ENCODE results near the gene FRMD5.
A peak's percentile ranks its signal among the peaks of the same experiment; 100 is the strongest.

FRMD5 gene

DNA sequence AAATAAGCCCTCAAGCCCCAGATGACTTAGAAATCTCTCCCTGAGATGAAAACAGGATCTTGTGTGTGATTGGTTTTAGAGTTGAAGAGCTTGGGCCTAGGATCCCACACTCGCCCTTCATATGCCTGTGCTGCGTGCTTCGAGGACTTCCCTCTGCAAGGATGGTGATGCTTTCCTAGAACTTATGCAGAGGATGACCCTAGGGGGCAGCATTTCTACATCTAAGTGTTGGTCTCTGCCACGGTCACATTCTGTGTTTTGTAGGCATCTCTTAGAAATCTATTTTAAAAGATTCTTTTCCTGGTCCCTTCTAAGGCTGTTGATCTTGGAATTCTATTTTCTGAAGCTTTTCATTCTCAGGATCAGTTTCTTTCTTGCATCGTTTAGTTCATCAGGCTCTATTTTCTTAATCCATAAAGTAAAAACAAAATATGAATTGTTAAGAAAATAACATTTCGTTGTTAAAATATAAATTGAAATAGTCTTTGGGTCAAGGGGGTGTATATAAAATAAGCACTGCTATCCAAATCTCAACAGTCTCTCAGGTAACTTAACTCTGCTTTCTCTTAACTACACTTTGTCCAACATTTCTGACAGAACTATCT is 322.6 kb downstream of the FRMD5 start:
- Histone ChIP-seq H3K79me2 (ENCODE audit: insufficient read depth, low read length) (no peaks in the 10 kb centered on the region), H3K4me3 (ENCODE audit: low read depth in 1 of 2, low read length in 2 of 2) (no peak overlapping the region), H4K20me1 (ENCODE audit: insufficient read depth, low read length) (no peaks in the 10 kb centered on the region; the same call in 1 of the 2 replicates), H3K4me2 (ENCODE audit: insufficient read depth, low read length) (no peak overlapping the region), H3K27ac (ENCODE audit: low read length) (no peak overlapping the region), H3K9ac (ENCODE audit: low read depth, low read length) (no peak overlapping the region), H3K36me3 (ENCODE audit: insufficient read depth, low read length) (peaks cover 79% of the 10 kb centered on the region), H3K27me3 (ENCODE audit: insufficient read depth, low read length, poor library complexity) (no peaks in the 10 kb centered on the region), H2AFZ (ENCODE audit: low read depth, low read length) (no peak overlapping the region), H3K4me1 (ENCODE audit: insufficient read depth, low read length) (no peaks in the 10 kb centered on the region), H3K9me3 (ENCODE audit: insufficient read depth, low read length, severe bottlenecking) (no peaks in the 10 kb centered on the region)
- ATAC-seq (ENCODE audit: insufficient read depth, low read depth): peak; percentile 65; the same call in 2 of the 3 replicates
- TF ChIP-seq, protein P1, sequence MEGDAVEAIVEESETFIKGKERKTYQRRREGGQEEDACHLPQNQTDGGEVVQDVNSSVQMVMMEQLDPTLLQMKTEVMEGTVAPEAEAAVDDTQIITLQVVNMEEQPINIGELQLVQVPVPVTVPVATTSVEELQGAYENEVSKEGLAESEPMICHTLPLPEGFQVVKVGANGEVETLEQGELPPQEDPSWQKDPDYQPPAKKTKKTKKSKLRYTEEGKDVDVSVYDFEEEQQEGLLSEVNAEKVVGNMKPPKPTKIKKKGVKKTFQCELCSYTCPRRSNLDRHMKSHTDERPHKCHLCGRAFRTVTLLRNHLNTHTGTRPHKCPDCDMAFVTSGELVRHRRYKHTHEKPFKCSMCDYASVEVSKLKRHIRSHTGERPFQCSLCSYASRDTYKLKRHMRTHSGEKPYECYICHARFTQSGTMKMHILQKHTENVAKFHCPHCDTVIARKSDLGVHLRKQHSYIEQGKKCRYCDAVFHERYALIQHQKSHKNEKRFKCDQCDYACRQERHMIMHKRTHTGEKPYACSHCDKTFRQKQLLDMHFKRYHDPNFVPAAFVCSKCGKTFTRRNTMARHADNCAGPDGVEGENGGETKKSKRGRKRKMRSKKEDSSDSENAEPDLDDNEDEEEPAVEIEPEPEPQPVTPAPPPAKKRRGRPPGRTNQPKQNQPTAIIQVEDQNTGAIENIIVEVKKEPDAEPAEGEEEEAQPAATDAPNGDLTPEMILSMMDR (IDR thresholded peaks at IDR 0.05; ENCODE audit: borderline replicate concordance, extremely low read depth, low read length, poor library complexity, severe bottlenecking): peak; percentile 54
- TF ChIP-seq EZH2 (IDR thresholded peaks at IDR 0.05; ENCODE audit: borderline replicate concordance, low read depth, low read length, severe bottlenecking): no peak
- no peak for DNase-seq

- peaks cover 79% of the 10 kb centered on the region for H3K36me3 ChIP-seq (ENCODE audit: insufficient read depth, low read length)
These were observed 323.2 kb downstream of the FRMD5 start for GRCh38 chr15:43871835-43872234.

GRCh38 chr15:43868406-43868805 is 326.7 kb downstream of the FRMD5 start:
- H3K4me2 ChIP-seq (ENCODE audit: insufficient read depth, low read length): no peak overlapping the region

More at GRCh38 chr15:43871835-43872234, 323.2 kb downstream of the FRMD5 start:
- H3K4me3 ChIP-seq (ENCODE audit: low read depth in 1 of 2, low read length in 2 of 2): no peak overlapping the region
- H3K9me3 ChIP-seq (ENCODE audit: insufficient read depth, low read length, severe bottlenecking): no peaks in the 10 kb centered on the region
- H3K27me3 ChIP-seq (ENCODE audit: insufficient read depth, low read length, poor library complexity): no peaks in the 10 kb centered on the region
- H4K20me1 ChIP-seq (ENCODE audit: insufficient read depth, low read length): no peaks in the 10 kb centered on the region; the same call in 1 of the 2 replicates
- TF ChIP-seq, protein P1 (IDR thresholded peaks at IDR 0.05; ENCODE audit: borderline replicate concordance, extremely low read depth, low read length, poor library complexity, severe bottlenecking): no peak
- TF ChIP-seq EZH2 (IDR thresholded peaks at IDR 0.05; ENCODE audit: borderline replicate concordance, low read depth, low read length, severe bottlenecking): no peak
- ATAC-seq (ENCODE audit: insufficient read depth, low read depth) (no peak), DNase-seq (no peak)
- no peak overlapping the region for H3K4me2 ChIP-seq (ENCODE audit: insufficient read depth, low read length)
- no peaks in the 10 kb centered on the region for H3K4me1 ChIP-seq (ENCODE audit: insufficient read depth, low read length)
- no peak overlapping the region for H2AFZ ChIP-seq (ENCODE audit: low read depth, low read length)
- no peak overlapping the region for H3K9ac ChIP-seq (ENCODE audit: low read depth, low read length)
- no peaks in the 10 kb centered on the region for H3K79me2 ChIP-seq (ENCODE audit: insufficient read depth, low read length)
- no peak overlapping the region for H3K27ac ChIP-seq (ENCODE audit: low read length)

More at GRCh38 chr15:43868406-43868805, 326.7 kb downstream of the FRMD5 start:
- no peaks in the 10 kb centered on the region for H3K9me3 ChIP-seq (ENCODE audit: insufficient read depth, low read length, severe bottlenecking)
- no peak overlapping the region for H3K9ac ChIP-seq (ENCODE audit: low read depth, low read length)
- no peaks in the 10 kb centered on the region for H3K4me1 ChIP-seq (ENCODE audit: insufficient read depth, low read length)
- H2AFZ ChIP-seq (ENCODE audit: low read depth, low read length): no peak overlapping the region
- H3K4me3 ChIP-seq (ENCODE audit: low read depth in 1 of 2, low read length in 2 of 2): no peak overlapping the region
- peaks cover 79% of the 10 kb centered on the region for H3K36me3 ChIP-seq (ENCODE audit: insufficient read depth, low read length)
- TF ChIP-seq, protein P1 (IDR thresholded peaks at IDR 0.05; ENCODE audit: borderline replicate concordance, extremely low read depth, low read length, poor library complexity, severe bottlenecking): no peak
- no peak for TF ChIP-seq EZH2 (IDR thresholded peaks at IDR 0.05; ENCODE audit: borderline replicate concordance, low read depth, low read length, severe bottlenecking)
- H3K27me3 ChIP-seq (ENCODE audit: insufficient read depth, low read length, poor library complexity): no peaks in the 10 kb centered on the region
- no peak for DNase-seq
- ATAC-seq (ENCODE audit: insufficient read depth, low read depth): no peak
- no peak overlapping the region for H3K27ac ChIP-seq (ENCODE audit: low read length)
- H4K20me1 ChIP-seq (ENCODE audit: insufficient read depth, low read length): no peaks in the 10 kb centered on the region; the same call in 1 of the 2 replicates
- no peaks in the 10 kb centered on the region for H3K79me2 ChIP-seq (ENCODE audit: insufficient read depth, low read length)
